ENCODE data around the gene PLEKHA4. TPM values are rescaled to one million over a fixed set of nuclear protein-coding genes. Genes with fewer than 3 reads are reported as not detected.

PLEKHA4 gene
- total and polyA plus RNA-seq, 2 of the 13 experiments (the other 11 are each of a cell fraction or from before 2014, with no cell fraction given) = 4.8 to 6.0 TPM

DNA sequence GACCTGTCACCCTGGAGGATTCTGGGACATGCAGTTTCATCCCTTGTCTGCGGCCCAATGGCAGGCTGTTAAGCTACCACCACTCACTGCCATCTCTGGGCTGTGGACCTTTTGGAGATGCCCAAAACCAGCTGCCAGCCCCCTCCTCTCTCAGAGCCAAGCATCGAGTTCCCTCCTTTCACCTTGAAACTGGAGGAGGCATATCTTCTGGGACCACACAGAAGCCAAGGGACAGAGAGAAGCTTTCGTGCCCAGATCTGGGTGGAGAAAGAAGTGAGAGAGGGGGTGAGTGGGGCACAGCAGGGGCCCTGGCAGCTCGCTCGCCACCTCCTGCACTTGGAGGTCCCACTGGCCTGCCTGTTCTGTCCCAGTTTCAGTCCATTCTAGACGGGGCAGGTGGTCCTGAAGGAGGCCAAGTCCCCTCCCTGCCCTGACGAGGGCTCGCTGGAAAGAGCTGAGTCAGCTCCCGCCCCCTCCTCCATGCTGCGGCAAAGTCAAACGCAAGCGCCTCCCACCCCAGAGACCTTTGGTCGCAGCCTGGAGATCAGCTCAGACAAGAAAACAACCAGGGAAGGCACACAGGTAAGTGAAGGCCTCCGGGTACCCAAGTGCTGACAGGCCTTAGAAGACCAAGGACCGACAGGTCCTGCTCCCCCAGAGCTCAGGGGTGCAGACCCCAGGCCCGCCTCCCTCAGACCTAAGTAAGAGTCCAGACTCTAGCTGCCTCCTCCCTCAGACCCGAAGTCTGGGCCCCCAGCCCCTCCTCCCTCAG, 61.4 kb downstream of the PLEKHA4 start (continued):
- TF ChIP-seq ZNF569 (CRISPR knock-in tag; IDR thresholded peaks at IDR 0.05; ENCODE audit: borderline replicate concordance) (0 out of 2 replicates have a peak, but pooled peaks have one; percentile 3), XBP1 (CRISPR knock-in tag; IDR thresholded peaks at IDR 0.05) (no peak), SAP130 (CRISPR knock-in tag; IDR thresholded peaks at IDR 0.05; ENCODE audit: low read depth) (peak; percentile 85), KLF6 (CRISPR knock-in tag; IDR thresholded peaks at IDR 0.05) (peak; percentile 52), ZNF232 (CRISPR knock-in tag; IDR thresholded peaks at IDR 0.05; ENCODE audit: borderline replicate concordance) (peak; percentile 51; the same call in 1 of the 2 replicates), HMG20A (CRISPR knock-in tag; IDR thresholded peaks at IDR 0.05; ENCODE audit: borderline replicate concordance) (no peak), ZNF891 (CRISPR knock-in tag; IDR thresholded peaks at IDR 0.05) (no peak), BCL6 (CRISPR knock-in tag; IDR thresholded peaks at IDR 0.05) (peak; percentile 39; the same call in 1 of the 2 replicates), ZFYVE20 (CRISPR knock-in tag; IDR thresholded peaks at IDR 0.05; ENCODE audit: borderline replicate concordance, low read depth) (no peak), ZSCAN20 (CRISPR knock-in tag; IDR thresholded peaks at IDR 0.05; ENCODE audit: borderline replicate concordance) (no peak), ZNF672 (CRISPR knock-in tag; IDR thresholded peaks at IDR 0.05) (no peak)
- TF ChIP-seq, protein P1, sequence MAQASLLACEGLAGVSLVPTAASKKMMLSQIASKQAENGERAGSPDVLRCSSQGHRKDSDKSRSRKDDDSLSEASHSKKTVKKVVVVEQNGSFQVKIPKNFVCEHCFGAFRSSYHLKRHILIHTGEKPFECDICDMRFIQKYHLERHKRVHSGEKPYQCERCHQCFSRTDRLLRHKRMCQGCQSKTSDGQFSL (CRISPR knock-in tag; IDR thresholded peaks at IDR 0.05) = 0 out of 2 replicates have a peak, but pooled peaks have one; percentile 15
- TF ChIP-seq, protein P2, sequence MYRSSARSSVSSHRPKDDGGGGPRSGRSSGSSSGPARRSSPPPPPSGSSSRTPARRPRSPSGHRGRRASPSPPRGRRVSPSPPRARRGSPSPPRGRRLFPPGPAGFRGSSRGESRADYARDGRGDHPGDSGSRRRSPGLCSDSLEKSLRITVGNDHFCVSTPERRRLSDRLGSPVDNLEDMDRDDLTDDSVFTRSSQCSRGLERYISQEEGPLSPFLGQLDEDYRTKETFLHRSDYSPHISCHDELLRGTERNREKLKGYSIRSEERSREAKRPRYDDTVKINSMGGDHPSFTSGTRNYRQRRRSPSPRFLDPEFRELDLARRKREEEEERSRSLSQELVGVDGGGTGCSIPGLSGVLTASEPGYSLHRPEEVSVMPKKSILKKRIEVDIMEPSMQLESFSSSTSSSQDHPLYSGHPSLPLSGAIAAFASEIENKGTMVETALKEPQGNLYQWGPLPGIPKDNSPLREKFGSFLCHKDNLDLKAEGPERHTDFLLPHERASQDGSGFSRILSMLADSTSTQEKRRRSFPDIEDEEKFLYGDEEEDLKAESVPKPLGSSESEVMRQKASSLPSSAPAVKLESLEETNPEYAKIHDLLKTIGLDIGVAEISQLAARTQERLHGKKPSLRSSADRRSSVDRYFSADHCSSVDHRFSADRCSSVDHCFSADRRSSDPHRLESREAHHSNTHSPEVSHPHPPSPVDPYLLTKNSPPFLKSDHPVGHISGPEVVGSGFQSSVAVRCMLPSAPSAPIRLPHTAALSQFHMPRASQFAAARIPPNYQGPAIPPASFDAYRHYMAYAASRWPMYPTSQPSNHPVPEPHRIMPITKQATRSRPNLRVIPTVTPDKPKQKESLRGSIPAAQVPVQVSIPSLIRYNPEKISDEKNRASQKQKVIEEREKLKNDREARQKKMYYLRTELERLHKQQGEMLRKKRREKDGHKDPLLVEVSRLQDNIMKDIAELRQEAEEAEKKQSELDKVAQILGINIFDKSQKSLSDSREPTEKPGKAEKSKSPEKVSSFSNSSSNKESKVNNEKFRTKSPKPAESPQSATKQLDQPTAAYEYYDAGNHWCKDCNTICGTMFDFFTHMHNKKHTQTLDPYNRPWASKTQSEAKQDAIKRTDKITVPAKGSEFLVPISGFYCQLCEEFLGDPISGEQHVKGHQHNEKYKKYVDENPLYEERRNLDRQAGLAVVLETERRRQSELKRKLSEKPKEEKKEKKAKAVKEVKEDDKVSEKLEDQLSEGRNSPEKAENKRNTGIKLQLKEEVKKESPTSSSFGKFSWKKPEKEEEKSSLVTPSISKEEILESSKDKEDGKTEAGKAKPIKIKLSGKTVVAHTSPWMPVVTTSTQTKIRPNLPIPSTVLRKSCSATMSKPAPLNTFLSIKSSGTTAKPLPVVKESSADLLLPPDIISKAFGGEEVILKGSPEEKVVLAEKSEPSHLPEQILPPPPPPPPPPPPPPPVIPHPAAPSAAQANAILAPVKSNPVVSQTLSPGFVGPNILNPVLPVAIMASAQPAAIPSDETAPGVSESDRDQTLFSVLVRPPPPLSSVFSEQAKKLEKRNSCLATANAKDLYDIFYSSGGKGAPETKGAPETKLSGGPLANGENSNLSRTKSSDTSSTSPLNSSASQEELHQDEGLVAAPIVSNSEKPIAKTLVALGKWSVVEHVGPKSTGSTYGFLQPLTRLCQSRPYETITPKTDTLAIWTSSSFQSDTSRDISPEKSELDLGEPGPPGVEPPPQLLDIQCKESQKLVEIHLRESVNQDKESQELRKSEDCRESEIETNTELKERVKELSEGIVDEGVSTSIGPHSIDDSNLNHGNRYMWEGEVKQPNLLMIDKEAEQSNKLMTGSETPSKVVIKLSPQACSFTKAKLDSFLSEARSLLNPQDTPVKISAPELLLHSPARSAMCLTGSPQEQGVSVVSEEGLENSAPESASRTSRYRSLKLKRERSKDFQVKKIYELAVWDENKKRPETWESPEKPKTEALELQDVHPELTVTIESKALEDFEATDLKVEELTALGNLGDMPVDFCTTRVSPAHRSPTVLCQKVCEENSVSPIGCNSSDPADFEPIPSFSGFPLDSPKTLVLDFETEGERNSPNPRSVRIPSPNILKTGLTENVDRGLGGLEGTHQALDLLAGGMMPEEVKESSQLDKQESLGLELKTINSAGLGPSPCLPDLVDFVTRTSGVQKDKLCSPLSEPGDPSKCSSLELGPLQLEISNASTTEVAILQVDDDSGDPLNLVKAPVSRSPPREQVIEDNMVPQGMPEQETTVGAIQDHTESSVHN (CRISPR knock-in tag; IDR thresholded peaks at IDR 0.05) = no peak
- TF ChIP-seq, protein P3, sequence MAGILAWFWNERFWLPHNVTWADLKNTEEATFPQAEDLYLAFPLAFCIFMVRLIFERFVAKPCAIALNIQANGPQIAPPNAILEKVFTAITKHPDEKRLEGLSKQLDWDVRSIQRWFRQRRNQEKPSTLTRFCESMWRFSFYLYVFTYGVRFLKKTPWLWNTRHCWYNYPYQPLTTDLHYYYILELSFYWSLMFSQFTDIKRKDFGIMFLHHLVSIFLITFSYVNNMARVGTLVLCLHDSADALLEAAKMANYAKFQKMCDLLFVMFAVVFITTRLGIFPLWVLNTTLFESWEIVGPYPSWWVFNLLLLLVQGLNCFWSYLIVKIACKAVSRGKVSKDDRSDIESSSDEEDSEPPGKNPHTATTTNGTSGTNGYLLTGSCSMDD (CRISPR knock-in tag; IDR thresholded peaks at IDR 0.05) = no peak
- TF ChIP-seq, protein P4, sequence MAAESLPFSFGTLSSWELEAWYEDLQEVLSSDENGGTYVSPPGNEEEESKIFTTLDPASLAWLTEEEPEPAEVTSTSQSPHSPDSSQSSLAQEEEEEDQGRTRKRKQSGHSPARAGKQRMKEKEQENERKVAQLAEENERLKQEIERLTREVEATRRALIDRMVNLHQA (CRISPR knock-in tag; IDR thresholded peaks at IDR 0.05) = no peak
- TF ChIP-seq, protein P5, sequence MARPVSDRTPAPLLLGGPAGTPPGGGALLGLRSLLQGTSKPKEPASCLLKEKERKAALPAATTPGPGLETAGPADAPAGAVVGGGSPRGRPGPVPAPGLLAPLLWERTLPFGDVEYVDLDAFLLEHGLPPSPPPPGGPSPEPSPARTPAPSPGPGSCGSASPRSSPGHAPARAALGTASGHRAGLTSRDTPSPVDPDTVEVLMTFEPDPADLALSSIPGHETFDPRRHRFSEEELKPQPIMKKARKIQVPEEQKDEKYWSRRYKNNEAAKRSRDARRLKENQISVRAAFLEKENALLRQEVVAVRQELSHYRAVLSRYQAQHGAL (CRISPR knock-in tag; IDR thresholded peaks at IDR 0.05; ENCODE audit: not compliant biosample characterization) = no peak
